Activated naive CD4-positive, alpha-beta T cell treated with anti-CD3 and anti-CD28 coated beads, Interleukin-2, amount 10 ng/mL, durations not matched to agents 7 days and 5 days (primary cell): ENCODE data around the gene HRH2.
A peak's percentile ranks its signal among the peaks of the same experiment; 100 is the strongest.

Experiments
- CTCF ChIA-PET: fragments of 350-600 bp; sonication (Branson Sonifier 250); formaldehyde crosslinking; loops from one replicate; lab custom pipeline; 2021; ENCODE audit warnings: antibody characterized with exemption; lab: Charles Lee
- DNase-seq: peaks from one replicate; pipeline ENCODE4 v3.0.0-alpha.2; 2020
- H3K27ac Mint-ChIP-seq: one replicate; pipeline ENCODE4 v1.8.0; 2021; ENCODE audit warnings: mild to moderate bottlenecking, moderate library complexity, mixed read lengths
- H3K27me3 Mint-ChIP-seq: one replicate; pipeline ENCODE4 v1.8.0; 2021; ENCODE audit warnings: mild to moderate bottlenecking, mixed read lengths
- H3K36me3 Mint-ChIP-seq: one replicate; pipeline ENCODE4 v1.8.0; 2021; ENCODE audit warnings: mixed read lengths
- H3K4me1 Mint-ChIP-seq: one replicate; pipeline ENCODE4 v1.8.0; 2021; ENCODE audit warnings: mixed read lengths
- H3K4me3 Mint-ChIP-seq: one replicate; pipeline ENCODE4 v1.8.0; 2021; ENCODE audit warnings: mild to moderate bottlenecking, moderate library complexity, mixed read lengths
- H3K9me3 Mint-ChIP-seq: one replicate; pipeline ENCODE4 v1.8.0; 2021; ENCODE audit warnings: mixed read lengths

Gene HRH2

GRCh38 chr5:175695161-175696126 is 37.6 kb downstream of the HRH2 start:
- H3K4me3 Mint-ChIP-seq = no peak overlapping the region
- DNase-seq = peak; percentile 19
- H3K9me3 Mint-ChIP-seq = no peaks in the 10 kb centered on the region
- peak overlapping the region; percentile 86 for H3K27ac Mint-ChIP-seq
- CTCF ChIA-PET = interaction anchor here (0.8 to 3.7 kb wide), 10 partner anchors 9 to 165 kb away, joined by 3 to 70 read pairs (median 6); no protein-coding TSS in a partner anchor
- H3K4me1 Mint-ChIP-seq = peaks cover 37% of the 10 kb centered on the region
- no peaks in the 10 kb centered on the region for H3K27me3 Mint-ChIP-seq
- peaks cover 42% of the 10 kb centered on the region for H3K36me3 Mint-ChIP-seq

DNA sequence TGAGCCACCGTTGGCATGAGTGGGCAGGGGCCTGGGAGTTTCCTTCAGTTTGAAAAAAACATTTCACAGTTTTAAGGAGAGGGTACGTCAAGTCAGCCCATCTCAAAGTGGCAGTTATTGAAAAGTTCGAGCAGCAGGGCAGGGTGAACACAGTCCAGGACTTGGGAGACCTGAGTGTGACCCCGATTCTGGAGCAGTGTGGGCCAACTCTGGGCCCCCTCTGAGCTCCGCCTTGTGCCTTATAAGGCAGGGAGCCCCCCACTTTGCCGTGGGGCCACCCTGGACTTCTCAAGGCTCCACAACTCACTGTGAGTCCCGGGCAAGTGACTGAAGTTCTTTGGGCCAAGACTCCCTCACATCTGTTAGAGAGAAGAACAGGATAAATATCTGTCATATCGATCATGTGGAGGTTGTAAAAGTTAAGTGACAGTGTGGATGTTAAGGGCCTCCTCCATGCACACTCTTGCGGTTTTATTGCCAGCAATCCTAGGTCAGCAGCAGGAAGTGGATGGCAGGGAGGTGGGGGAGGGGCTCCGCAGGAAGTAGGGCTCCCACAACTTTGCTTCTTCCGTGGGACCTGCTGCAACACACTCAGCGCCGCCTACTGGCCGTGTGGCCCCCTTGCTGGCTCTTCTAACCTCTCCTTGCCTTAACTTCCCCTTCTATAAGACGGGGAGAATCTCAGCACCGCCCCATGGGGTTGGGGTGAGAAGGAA is 38.4 kb downstream of the HRH2 start:
- no peaks in the 10 kb centered on the region for H3K9me3 Mint-ChIP-seq
- peak; percentile 85 for DNase-seq
- H3K27ac Mint-ChIP-seq = peak overlapping the region; percentile 86
- H3K4me1 Mint-ChIP-seq = peaks cover 30% of the 10 kb centered on the region
- CTCF ChIA-PET = interaction anchor here (0.6 to 3.7 kb wide), 17 partner anchors 9 to 162 kb away, joined by 3 to 70 read pairs (median 4); no protein-coding TSS in a partner anchor
- peaks cover 40% of the 10 kb centered on the region for H3K36me3 Mint-ChIP-seq
- H3K4me3 Mint-ChIP-seq = peak overlapping the region; percentile 32
- no peaks in the 10 kb centered on the region for H3K27me3 Mint-ChIP-seq

DNA sequence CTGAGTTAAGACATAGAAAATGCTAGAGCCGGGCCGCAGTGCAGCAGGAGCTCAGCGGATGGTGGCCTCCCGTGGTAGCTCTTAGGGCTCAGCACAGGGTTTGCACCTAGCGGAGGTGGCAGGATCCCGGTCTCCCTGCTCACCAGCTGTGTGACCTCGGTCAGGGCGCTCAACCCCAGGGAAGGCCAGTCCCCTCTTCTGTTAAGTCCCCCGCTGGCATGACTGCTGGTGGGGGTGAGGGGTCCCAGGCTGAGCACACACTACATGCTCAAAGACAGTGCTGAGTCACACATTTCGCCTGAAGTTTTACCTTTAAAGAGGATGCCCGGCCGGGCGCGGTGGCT is 39.0 kb downstream of the HRH2 start:
- Mint-ChIP-seq H3K36me3 (peaks cover 43% of the 10 kb centered on the region), H3K27me3 (no peaks in the 10 kb centered on the region), H3K4me1 (peaks cover 30% of the 10 kb centered on the region), H3K27ac (peak overlapping the region; percentile 86), H3K4me3 (no peak overlapping the region), H3K9me3 (no peaks in the 10 kb centered on the region)
- CTCF ChIA-PET = interaction anchor here (0.6 to 3.7 kb wide), 19 partner anchors 8 to 162 kb away, joined by 3 to 70 read pairs (median 4); no protein-coding TSS in a partner anchor
- DNase-seq = no peak

DNA sequence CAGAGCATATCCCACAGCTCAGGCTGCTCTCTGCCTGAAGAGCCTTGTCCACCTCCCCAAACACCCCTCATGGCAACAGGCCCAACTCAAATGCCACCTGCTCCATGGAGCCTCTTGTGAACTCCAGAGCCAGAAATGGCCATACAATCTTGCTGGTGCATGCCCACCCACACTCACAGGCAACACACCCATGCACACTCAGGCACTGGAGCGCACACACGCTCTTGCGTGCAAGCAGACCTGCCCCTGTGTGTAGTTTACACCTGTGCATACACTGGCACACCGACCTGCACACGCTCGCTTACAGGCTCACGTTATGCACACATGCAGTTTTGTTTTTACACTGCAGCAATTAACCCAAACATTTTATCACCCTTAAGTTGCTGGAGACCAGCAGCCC is 40.0 kb downstream of the HRH2 start:
- no peak overlapping the region for H3K4me3 Mint-ChIP-seq
- peaks cover 42% of the 10 kb centered on the region for H3K36me3 Mint-ChIP-seq
- no peaks in the 10 kb centered on the region for H3K27me3 Mint-ChIP-seq
- peak; percentile 12 for DNase-seq
- CTCF ChIA-PET = interaction anchor here (0.7 to 3.7 kb wide), 6 partner anchors 10 to 164 kb away, joined by 3 to 70 read pairs (median 6); no protein-coding TSS in a partner anchor
- no peak overlapping the region for H3K27ac Mint-ChIP-seq
- H3K9me3 Mint-ChIP-seq = no peaks in the 10 kb centered on the region
- H3K4me1 Mint-ChIP-seq = peaks cover 26% of the 10 kb centered on the region

DNA sequence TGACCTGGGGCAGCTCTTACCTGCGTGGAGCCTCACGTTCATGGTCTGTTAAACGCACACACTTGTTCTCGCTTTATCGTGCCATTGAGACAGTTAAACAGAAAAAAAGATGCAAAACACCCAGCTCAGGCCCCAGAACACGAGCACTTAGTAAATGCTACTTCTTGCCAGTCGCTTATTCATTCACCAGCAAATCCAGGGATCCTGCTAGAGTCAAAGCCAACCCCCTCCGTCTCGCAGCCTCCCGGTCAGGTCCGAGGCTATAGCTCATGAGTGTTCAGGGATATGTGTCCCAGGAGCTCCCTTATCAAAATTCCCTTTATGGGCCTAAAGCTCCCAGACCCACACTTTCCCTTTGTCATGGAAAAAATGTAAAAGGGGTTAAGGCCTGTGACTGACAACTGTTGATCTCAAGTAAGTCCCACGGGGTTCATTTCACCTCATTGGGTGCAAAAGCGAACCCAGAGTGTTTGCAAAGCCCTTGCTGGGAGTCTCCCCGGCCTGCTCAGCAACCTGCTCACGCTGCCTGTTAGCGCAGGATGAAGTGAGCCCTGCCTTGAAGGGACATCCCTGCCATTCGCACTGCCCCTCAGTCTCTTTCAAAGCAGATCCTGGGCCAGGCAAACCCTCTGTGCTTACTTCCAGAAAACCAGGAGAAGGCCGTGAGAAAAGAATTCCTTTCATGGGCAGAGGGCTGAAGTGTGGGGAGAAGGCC is 40.7 kb downstream of the HRH2 start:
- Mint-ChIP-seq H3K4me3 (no peak overlapping the region), H3K27ac (no peak overlapping the region), H3K4me1 (peaks cover 24% of the 10 kb centered on the region), H3K9me3 (no peaks in the 10 kb centered on the region), H3K36me3 (peaks cover 46% of the 10 kb centered on the region), H3K27me3 (no peaks in the 10 kb centered on the region)
- DNase-seq = peak; percentile 18
- CTCF ChIA-PET = interaction anchor here (1.2 to 3.7 kb wide), 3 partner anchors 11 to 164 kb away, joined by 3 to 70 read pairs (median 20); no protein-coding TSS in a partner anchor

GRCh38 chr5:175700991-175701390 is 43.1 kb downstream of the HRH2 start:
- peaks cover 46% of the 10 kb centered on the region for H3K36me3 Mint-ChIP-seq
- peak; percentile 21 for DNase-seq
- CTCF ChIA-PET = interaction anchor here (0.7 to 7.8 kb wide), 18 partner anchors 9 to 309 kb away, joined by 3 to 88 read pairs (median 4); partner anchors contain the start of gene SFXN1
- H3K27ac Mint-ChIP-seq = no peak overlapping the region
- H3K9me3 Mint-ChIP-seq = no peaks in the 10 kb centered on the region
- no peak overlapping the region for H3K4me3 Mint-ChIP-seq
- peaks cover 12% of the 10 kb centered on the region for H3K4me1 Mint-ChIP-seq
- no peaks in the 10 kb centered on the region for H3K27me3 Mint-ChIP-seq

- CTCF ChIA-PET = interaction anchor here (0.9 to 7.8 kb wide), 14 partner anchors 9 to 224 kb away, joined by 3 to 88 read pairs (median 4); partner anchors contain the start of gene SFXN1
- Mint-ChIP-seq H3K4me1 (peaks cover 5% of the 10 kb centered on the region), H3K9me3 (no peaks in the 10 kb centered on the region), H3K27ac (no peak overlapping the region), H3K4me3 (no peak overlapping the region), H3K27me3 (no peaks in the 10 kb centered on the region), H3K36me3 (peaks cover 46% of the 10 kb centered on the region)
- DNase-seq = peak; percentile 5
These were observed 43.9 kb downstream of the HRH2 start for GRCh38 chr5:175701797-175702196.

DNA sequence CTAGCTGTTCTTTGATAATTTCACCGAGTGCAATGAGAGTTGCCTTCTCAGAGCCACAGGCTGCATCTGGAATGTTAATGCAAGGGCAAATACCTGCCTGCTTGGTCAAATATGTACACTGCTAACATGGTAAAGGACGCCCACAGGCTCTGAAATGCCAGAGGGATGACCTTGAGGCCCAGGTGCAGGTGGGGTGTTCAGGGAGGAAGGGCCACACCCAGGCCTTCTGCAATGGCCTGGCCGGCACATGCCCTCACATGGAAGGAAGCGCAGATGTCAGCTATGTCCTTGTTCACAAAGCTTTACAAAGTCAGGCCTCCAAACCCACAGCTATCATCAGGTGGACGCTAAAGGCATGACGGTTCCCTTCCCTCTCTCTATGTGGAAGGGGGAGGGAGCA is 48.6 kb downstream of the HRH2 start:
- CTCF ChIA-PET = interaction anchor here (1.3 to 7.8 kb wide), 2 partner anchors 10 to 173 kb away, joined by 5 to 88 read pairs; no protein-coding TSS in a partner anchor
- Mint-ChIP-seq H3K27ac (no peak overlapping the region), H3K27me3 (no peaks in the 10 kb centered on the region)

DNA sequence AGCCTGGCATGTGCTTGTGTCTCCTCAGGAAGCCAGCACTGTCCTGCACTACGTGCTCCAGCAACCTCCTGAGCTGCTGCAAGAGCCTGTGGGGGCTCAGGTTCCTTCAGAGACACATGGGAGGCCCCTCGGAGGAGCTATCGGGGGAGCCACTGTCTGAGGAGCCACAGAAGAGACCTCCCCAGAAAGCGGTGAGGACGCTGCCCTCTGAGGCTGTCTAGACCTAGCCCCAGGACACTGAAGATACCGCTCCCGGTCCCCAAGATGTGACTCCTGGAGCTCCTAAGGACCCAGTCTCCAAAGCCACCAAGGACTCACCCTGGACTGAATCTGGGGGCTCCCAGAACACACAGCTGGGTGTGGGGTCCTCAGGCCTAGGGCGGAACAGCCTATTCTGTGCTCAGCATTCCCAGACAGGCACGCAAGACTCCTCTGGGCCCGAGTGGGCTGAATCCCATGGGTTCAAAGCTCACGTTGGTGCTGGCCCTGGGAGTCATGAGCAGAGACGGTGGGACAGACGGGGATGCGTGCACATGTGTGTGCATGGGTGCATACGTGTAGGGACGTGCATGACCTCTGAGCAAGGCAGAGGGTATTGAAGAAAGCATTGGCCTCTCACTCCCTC is 50.0 kb downstream of the HRH2 start:
- H3K27me3 Mint-ChIP-seq = no peaks in the 10 kb centered on the region
- peaks cover 36% of the 10 kb centered on the region for H3K36me3 Mint-ChIP-seq
- H3K4me1 Mint-ChIP-seq = no peaks in the 10 kb centered on the region
- H3K9me3 Mint-ChIP-seq = no peaks in the 10 kb centered on the region
- peak; percentile 13 for DNase-seq
- CTCF ChIA-PET = no interaction called here
- no peak overlapping the region for H3K27ac Mint-ChIP-seq
- no peak overlapping the region for H3K4me3 Mint-ChIP-seq

More for the DNA sequence above, 48.6 kb downstream of the HRH2 start:
- Mint-ChIP-seq H3K9me3 (no peaks in the 10 kb centered on the region), H3K36me3 (peaks cover 42% of the 10 kb centered on the region), H3K4me1 (no peaks in the 10 kb centered on the region), H3K4me3 (no peak overlapping the region)
- DNase-seq = no peak

- Mint-ChIP-seq H3K9me3 (peaks cover 4% of the 10 kb centered on the region), H3K27me3 (peaks cover 7% of the 10 kb centered on the region), H3K4me3 (no peak overlapping the region), H3K36me3 (peaks cover 31% of the 10 kb centered on the region), H3K27ac (no peak overlapping the region), H3K4me1 (no peaks in the 10 kb centered on the region)
- DNase-seq = peak; percentile 8
- CTCF ChIA-PET = interaction anchor here (1.3 to 1.7 kb wide), 2 partner anchors 8 to 12 kb away, joined by 3 to 4 read pairs; no protein-coding TSS in a partner anchor
These were observed 51.5 kb downstream of the HRH2 start for GRCh38 chr5:175709276-175709781.

GRCh38 chr5:175710326-175710725 is 52.5 kb downstream of the HRH2 start:
- peak; percentile 12 for DNase-seq
- H3K27ac Mint-ChIP-seq = no peak overlapping the region
- CTCF ChIA-PET = interaction anchor here (1.3 to 1.7 kb wide), 2 partner anchors 9 to 246 kb away, joined by 3 to 4 read pairs; no protein-coding TSS in a partner anchor
- H3K27me3 Mint-ChIP-seq = peaks cover 7% of the 10 kb centered on the region
- H3K4me1 Mint-ChIP-seq = no peaks in the 10 kb centered on the region
- H3K9me3 Mint-ChIP-seq = peaks cover 12% of the 10 kb centered on the region
- H3K36me3 Mint-ChIP-seq = peaks cover 26% of the 10 kb centered on the region
- H3K4me3 Mint-ChIP-seq = no peak overlapping the region

GRCh38 chr5:175711031-175711430 is 53.2 kb downstream of the HRH2 start:
- Mint-ChIP-seq H3K27ac (no peak overlapping the region), H3K27me3 (peaks cover 7% of the 10 kb centered on the region), H3K36me3 (peaks cover 25% of the 10 kb centered on the region), H3K9me3 (peaks cover 17% of the 10 kb centered on the region), H3K4me3 (no peak overlapping the region), H3K4me1 (no peaks in the 10 kb centered on the region)
- no peak for DNase-seq
- CTCF ChIA-PET = interaction anchor here (1.3 to 1.7 kb wide), 2 partner anchors 10 to 246 kb away, joined by 3 to 4 read pairs; no protein-coding TSS in a partner anchor
